HEK293 (cell line): Measurements from ENCODE around the gene ITPA.

Experiments used
- BCL11B ChIP-seq: fragments of 450-650 bp; formaldehyde crosslinking; IDR thresholded peaks from 2 replicates; pipeline ENCODE4 v1.5.1; 2016; ENCODE audit warnings: low read depth, missing biosample characterization, missing genetic modification characterization
- GLIS2 ChIP-seq: fragments of 450-650 bp; formaldehyde crosslinking; IDR thresholded peaks from 2 replicates; pipeline ENCODE4 v1.5.1; 2016; ENCODE audit warnings: missing biosample characterization, missing genetic modification characterization
- IKZF3 ChIP-seq: fragments of 450-650 bp; IDR thresholded peaks from 2 replicates; pipeline ENCODE4 v1.5.0; 2018; ENCODE audit warnings: missing biosample characterization, mild to moderate bottlenecking, missing genetic modification characterization, moderate library complexity
- KLF16 ChIP-seq: fragments of 450-650 bp; formaldehyde crosslinking; IDR thresholded peaks from 2 replicates; pipeline ENCODE4 v1.5.1; 2017; ENCODE audit warnings: missing biosample characterization, missing genetic modification characterization
- MYNN ChIP-seq: fragments of 450-650 bp; formaldehyde crosslinking; IDR thresholded peaks from 2 replicates; pipeline ENCODE4 v1.5.1; 2016; ENCODE audit warnings: missing biosample characterization, missing genetic modification characterization, borderline replicate concordance
- SP2 ChIP-seq: fragments of 450-650 bp; formaldehyde crosslinking; IDR thresholded peaks from 2 replicates; pipeline ENCODE4 v1.5.1; 2016; ENCODE audit warnings: missing biosample characterization, missing genetic modification characterization
- TCF7L2 ChIP-seq: IDR thresholded peaks from 2 replicates; pipeline ENCODE4 v1.6.1; 2011; ENCODE audit warnings: low read depth, mild to moderate bottlenecking, inconsistent platforms, low read length, moderate library complexity, borderline replicate concordance
- ZBTB1 ChIP-seq: fragments of 450-650 bp; formaldehyde crosslinking; IDR thresholded peaks from 2 replicates; pipeline ENCODE4 v1.5.1; 2016; ENCODE audit warnings: missing biosample characterization, missing genetic modification characterization
- ZBTB17 ChIP-seq: fragments of 450-650 bp; formaldehyde crosslinking; IDR thresholded peaks from 2 replicates; pipeline ENCODE4 v1.5.1; 2016; ENCODE audit warnings: missing biosample characterization, missing genetic modification characterization
- ZBTB20 ChIP-seq: fragments of 450-650 bp; formaldehyde crosslinking; IDR thresholded peaks from 2 replicates; pipeline ENCODE4 v1.5.1; 2016; ENCODE audit warnings: missing biosample characterization, missing genetic modification characterization
- ZEB2 ChIP-seq: fragments of 450-650 bp; formaldehyde crosslinking; IDR thresholded peaks from 2 replicates; pipeline ENCODE4 v1.5.1; 2016; ENCODE audit warnings: missing biosample characterization, missing genetic modification characterization
- ZFP69B ChIP-seq: fragments of 450-650 bp; formaldehyde crosslinking; IDR thresholded peaks from 2 replicates; pipeline ENCODE4 v1.5.1; 2016; ENCODE audit warnings: missing biosample characterization, missing genetic modification characterization
- ZNF155 ChIP-seq: fragments of 450-650 bp; formaldehyde crosslinking; IDR thresholded peaks from 2 replicates; pipeline ENCODE4 v1.5.1; 2016; ENCODE audit warnings: missing biosample characterization, missing genetic modification characterization
- ZNF157 ChIP-seq: fragments of 450-650 bp; formaldehyde crosslinking; IDR thresholded peaks from 2 replicates; pipeline ENCODE4 v1.5.1; 2016; ENCODE audit warnings: missing biosample characterization, missing genetic modification characterization
- ZNF174 ChIP-seq: fragments of 450-650 bp; formaldehyde crosslinking; IDR thresholded peaks from 2 replicates; pipeline ENCODE4 v1.5.0; 2017; ENCODE audit warnings: missing biosample characterization, mild to moderate bottlenecking, missing genetic modification characterization
- ZNF23 ChIP-seq: fragments of 450-650 bp; formaldehyde crosslinking; IDR thresholded peaks from 2 replicates; pipeline ENCODE4 v1.5.1; 2016; ENCODE audit warnings: missing biosample characterization, missing genetic modification characterization, borderline replicate concordance
- ZNF239 ChIP-seq: fragments of 450-650 bp; formaldehyde crosslinking; IDR thresholded peaks from 2 replicates; pipeline ENCODE4 v1.5.1; 2016; ENCODE audit warnings: missing biosample characterization, missing genetic modification characterization
- ZNF391 ChIP-seq: fragments of 450-650 bp; formaldehyde crosslinking; IDR thresholded peaks from 2 replicates; pipeline ENCODE4 v1.5.1; 2016; ENCODE audit warnings: low read depth, missing biosample characterization, missing genetic modification characterization, borderline replicate concordance
- ZNF433 ChIP-seq: fragments of 450-650 bp; formaldehyde crosslinking; IDR thresholded peaks from 2 replicates; pipeline ENCODE4 v1.5.1; 2016; ENCODE audit warnings: missing biosample characterization, missing genetic modification characterization, low read depth
- ZNF529 ChIP-seq: fragments of 450-650 bp; formaldehyde crosslinking; IDR thresholded peaks from 2 replicates; pipeline ENCODE4 v1.5.1; 2017; ENCODE audit warnings: missing genetic modification characterization, missing biosample characterization; ENCODE audit not compliant: insufficient replicate concordance
- ZNF555 ChIP-seq: fragments of 450-650 bp; formaldehyde crosslinking; conservative IDR thresholded peaks from 2 replicates; pipeline ENCODE4 v1.5.1; 2017; ENCODE audit warnings: missing biosample characterization, mild to moderate bottlenecking, missing genetic modification characterization, inconsistent platforms
- ZNF585B ChIP-seq: fragments of 450-650 bp; formaldehyde crosslinking; IDR thresholded peaks from 2 replicates; pipeline ENCODE4 v1.5.1; 2016; ENCODE audit warnings: missing biosample characterization, missing genetic modification characterization
- ZNF670 ChIP-seq: fragments of 450-650 bp; formaldehyde crosslinking; IDR thresholded peaks from 2 replicates; pipeline ENCODE4 v1.5.1; 2016; ENCODE audit warnings: missing biosample characterization, missing genetic modification characterization, low read depth
- ZNF677 ChIP-seq: fragments of 450-650 bp; IDR thresholded peaks from 2 replicates; pipeline ENCODE4 v1.5.0; 2018; ENCODE audit warnings: missing biosample characterization, mild to moderate bottlenecking, missing genetic modification characterization, moderate library complexity
- ZNF792 ChIP-seq: fragments of 450-650 bp; formaldehyde crosslinking; IDR thresholded peaks from 2 replicates; pipeline ENCODE4 v1.5.1; 2016; ENCODE audit warnings: missing biosample characterization, missing genetic modification characterization
- ZSCAN16 ChIP-seq: fragments of 450-650 bp; formaldehyde crosslinking; IDR thresholded peaks from 2 replicates; pipeline ENCODE4 v1.5.1; 2016; ENCODE audit warnings: missing biosample characterization, missing genetic modification characterization
- TF ChIP-seq, protein P1 (sequence below): fragments of 450-650 bp; formaldehyde crosslinking; IDR thresholded peaks from 2 replicates; pipeline ENCODE4 v1.5.1; 2016; ENCODE audit warnings: missing biosample characterization, missing genetic modification characterization, low read depth
- TF ChIP-seq, protein P2 (sequence below): sonication (generic); formaldehyde crosslinking; IDR thresholded peaks from 2 replicates; pipeline ENCODE4 v1.8.1; 2022; ENCODE audit warnings: mild to moderate bottlenecking, moderate library complexity, missing genetic modification reagents
- TF ChIP-seq, protein P3 (sequence below): fragments of 450-650 bp; formaldehyde crosslinking; IDR thresholded peaks from 2 replicates; pipeline ENCODE4 v1.5.1; 2016; ENCODE audit warnings: missing biosample characterization, missing genetic modification characterization
- TF ChIP-seq, protein P4 (sequence below): fragments of 450-650 bp; formaldehyde crosslinking; IDR thresholded peaks from 2 replicates; pipeline ENCODE4 v1.5.1; 2017; ENCODE audit warnings: missing biosample characterization, missing genetic modification characterization
- TF ChIP-seq, protein P5 (sequence below): fragments of 450-650 bp; formaldehyde crosslinking; IDR thresholded peaks from 2 replicates; pipeline ENCODE4 v1.5.1; 2017; ENCODE audit warnings: missing biosample characterization, missing genetic modification characterization
- TF ChIP-seq, protein P6 (sequence below): fragments of 450-650 bp; formaldehyde crosslinking; IDR thresholded peaks from 2 replicates; pipeline ENCODE4 v1.5.1; 2016; ENCODE audit warnings: missing biosample characterization, missing genetic modification characterization

ITPA gene

DNA sequence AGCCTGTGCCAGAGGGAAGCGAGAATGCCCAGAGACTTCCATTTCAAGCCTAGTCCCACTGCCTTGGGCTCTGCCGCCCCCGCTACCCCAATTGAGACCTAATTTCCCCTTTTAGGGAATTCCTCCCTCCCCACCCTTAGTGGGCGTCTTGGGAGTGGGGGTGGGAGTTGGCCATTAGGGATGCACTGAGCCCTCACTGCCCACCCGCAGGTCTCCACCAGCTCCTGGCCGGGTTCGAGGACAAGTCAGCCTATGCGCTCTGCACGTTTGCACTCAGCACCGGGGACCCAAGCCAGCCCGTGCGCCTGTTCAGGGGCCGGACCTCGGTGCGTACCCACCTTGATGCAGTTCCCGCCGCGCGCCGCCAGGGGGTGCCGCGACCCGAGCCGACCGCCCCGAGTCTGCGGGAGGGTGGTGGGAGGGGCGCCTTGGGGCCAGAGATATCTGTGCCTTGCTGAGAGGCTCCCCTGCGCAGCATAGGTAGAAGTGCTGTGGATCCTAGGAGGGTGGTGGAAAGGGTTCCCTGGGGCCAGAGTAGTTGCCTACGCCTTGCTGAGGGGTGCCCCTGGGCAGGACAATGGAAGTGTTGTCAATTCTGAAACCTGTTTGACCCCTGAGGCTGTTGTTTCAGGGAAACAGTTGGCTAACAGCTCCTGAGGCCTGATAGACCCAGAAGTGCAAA, 9.2 kb downstream of the ITPA start (continued):
- TF ChIP-seq, protein P1, sequence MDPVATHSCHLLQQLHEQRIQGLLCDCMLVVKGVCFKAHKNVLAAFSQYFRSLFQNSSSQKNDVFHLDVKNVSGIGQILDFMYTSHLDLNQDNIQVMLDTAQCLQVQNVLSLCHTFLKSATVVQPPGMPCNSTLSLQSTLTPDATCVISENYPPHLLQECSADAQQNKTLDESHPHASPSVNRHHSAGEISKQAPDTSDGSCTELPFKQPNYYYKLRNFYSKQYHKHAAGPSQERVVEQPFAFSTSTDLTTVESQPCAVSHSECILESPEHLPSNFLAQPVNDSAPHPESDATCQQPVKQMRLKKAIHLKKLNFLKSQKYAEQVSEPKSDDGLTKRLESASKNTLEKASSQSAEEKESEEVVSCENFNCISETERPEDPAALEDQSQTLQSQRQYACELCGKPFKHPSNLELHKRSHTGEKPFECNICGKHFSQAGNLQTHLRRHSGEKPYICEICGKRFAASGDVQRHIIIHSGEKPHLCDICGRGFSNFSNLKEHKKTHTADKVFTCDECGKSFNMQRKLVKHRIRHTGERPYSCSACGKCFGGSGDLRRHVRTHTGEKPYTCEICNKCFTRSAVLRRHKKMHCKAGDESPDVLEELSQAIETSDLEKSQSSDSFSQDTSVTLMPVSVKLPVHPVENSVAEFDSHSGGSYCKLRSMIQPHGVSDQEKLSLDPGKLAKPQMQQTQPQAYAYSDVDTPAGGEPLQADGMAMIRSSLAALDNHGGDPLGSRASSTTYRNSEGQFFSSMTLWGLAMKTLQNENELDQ: no peak
- TF ChIP-seq ZNF433 (tag by site-specific recombination): no peak
- no peak for TF ChIP-seq ZNF792 (tag by site-specific recombination)
- TF ChIP-seq, protein P2, sequence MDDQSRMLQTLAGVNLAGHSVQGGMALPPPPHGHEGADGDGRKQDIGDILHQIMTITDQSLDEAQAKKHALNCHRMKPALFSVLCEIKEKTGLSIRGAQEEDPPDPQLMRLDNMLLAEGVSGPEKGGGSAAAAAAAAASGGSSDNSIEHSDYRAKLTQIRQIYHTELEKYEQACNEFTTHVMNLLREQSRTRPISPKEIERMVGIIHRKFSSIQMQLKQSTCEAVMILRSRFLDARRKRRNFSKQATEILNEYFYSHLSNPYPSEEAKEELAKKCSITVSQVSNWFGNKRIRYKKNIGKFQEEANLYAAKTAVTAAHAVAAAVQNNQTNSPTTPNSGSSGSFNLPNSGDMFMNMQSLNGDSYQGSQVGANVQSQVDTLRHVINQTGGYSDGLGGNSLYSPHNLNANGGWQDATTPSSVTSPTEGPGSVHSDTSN (CRISPR knock-in tag): peak; percentile 68; the same call in 1 of the 2 replicates
- TF ChIP-seq ZBTB1 (tag by site-specific recombination): no peak
- TF ChIP-seq, protein P3, sequence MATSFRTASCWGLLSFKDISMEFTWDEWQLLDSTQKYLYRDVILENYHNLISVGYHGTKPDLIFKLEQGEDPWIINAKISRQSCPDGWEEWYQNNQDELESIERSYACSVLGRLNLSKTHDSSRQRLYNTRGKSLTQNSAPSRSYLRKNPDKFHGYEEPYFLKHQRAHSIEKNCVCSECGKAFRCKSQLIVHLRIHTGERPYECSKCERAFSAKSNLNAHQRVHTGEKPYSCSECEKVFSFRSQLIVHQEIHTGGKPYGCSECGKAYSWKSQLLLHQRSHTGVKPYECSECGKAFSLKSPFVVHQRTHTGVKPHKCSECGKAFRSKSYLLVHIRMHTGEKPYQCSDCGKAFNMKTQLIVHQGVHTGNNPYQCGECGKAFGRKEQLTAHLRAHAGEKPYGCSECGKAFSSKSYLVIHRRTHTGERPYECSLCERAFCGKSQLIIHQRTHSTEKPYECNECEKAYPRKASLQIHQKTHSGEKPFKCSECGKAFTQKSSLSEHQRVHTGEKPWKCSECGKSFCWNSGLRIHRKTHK (tag by site-specific recombination): no peak
- no peak for TF ChIP-seq ZNF555 (tag by site-specific recombination)
- no peak for TF ChIP-seq ZSCAN16 (tag by site-specific recombination)
- no peak for TF ChIP-seq ZNF239 (tag by site-specific recombination)
- no peak for TF ChIP-seq MYNN (tag by site-specific recombination)
- TF ChIP-seq, protein P4, sequence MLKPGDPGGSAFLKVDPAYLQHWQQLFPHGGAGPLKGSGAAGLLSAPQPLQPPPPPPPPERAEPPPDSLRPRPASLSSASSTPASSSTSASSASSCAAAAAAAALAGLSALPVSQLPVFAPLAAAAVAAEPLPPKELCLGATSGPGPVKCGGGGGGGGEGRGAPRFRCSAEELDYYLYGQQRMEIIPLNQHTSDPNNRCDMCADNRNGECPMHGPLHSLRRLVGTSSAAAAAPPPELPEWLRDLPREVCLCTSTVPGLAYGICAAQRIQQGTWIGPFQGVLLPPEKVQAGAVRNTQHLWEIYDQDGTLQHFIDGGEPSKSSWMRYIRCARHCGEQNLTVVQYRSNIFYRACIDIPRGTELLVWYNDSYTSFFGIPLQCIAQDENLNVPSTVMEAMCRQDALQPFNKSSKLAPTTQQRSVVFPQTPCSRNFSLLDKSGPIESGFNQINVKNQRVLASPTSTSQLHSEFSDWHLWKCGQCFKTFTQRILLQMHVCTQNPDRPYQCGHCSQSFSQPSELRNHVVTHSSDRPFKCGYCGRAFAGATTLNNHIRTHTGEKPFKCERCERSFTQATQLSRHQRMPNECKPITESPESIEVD (tag by site-specific recombination): no peak
- no peak for TF ChIP-seq IKZF3 (tag by site-specific recombination)
- no peak for TF ChIP-seq ZNF155 (tag by site-specific recombination)
- TF ChIP-seq BCL11B: no peak
- TF ChIP-seq KLF16 (tag by site-specific recombination): no peak
- TF ChIP-seq ZNF670 (tag by site-specific recombination): no peak
- no peak for TF ChIP-seq SP2 (tag by site-specific recombination)
- TF ChIP-seq ZBTB17 (tag by site-specific recombination): no peak
- no peak for TF ChIP-seq ZNF585B
- no peak for TF ChIP-seq ZNF391 (tag by site-specific recombination)
- TF ChIP-seq GLIS2: peak; percentile 87
- 0 out of 2 replicates have a peak, but pooled peaks have one; percentile 35 for TF ChIP-seq ZEB2 (tag by site-specific recombination)
- TF ChIP-seq ZNF23 (tag by site-specific recombination): no peak
- peak; percentile 27; the same call in 1 of the 2 replicates for TF ChIP-seq ZBTB20
- TF ChIP-seq, protein P5, sequence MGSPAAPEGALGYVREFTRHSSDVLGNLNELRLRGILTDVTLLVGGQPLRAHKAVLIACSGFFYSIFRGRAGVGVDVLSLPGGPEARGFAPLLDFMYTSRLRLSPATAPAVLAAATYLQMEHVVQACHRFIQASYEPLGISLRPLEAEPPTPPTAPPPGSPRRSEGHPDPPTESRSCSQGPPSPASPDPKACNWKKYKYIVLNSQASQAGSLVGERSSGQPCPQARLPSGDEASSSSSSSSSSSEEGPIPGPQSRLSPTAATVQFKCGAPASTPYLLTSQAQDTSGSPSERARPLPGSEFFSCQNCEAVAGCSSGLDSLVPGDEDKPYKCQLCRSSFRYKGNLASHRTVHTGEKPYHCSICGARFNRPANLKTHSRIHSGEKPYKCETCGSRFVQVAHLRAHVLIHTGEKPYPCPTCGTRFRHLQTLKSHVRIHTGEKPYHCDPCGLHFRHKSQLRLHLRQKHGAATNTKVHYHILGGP (tag by site-specific recombination): no peak
- no peak for TF ChIP-seq ZNF174 (tag by site-specific recombination)
- TF ChIP-seq ZFP69B: no peak
- no peak for TF ChIP-seq ZNF529 (tag by site-specific recombination)
- no peak for TF ChIP-seq ZNF677 (tag by site-specific recombination)
- TF ChIP-seq, protein P6, sequence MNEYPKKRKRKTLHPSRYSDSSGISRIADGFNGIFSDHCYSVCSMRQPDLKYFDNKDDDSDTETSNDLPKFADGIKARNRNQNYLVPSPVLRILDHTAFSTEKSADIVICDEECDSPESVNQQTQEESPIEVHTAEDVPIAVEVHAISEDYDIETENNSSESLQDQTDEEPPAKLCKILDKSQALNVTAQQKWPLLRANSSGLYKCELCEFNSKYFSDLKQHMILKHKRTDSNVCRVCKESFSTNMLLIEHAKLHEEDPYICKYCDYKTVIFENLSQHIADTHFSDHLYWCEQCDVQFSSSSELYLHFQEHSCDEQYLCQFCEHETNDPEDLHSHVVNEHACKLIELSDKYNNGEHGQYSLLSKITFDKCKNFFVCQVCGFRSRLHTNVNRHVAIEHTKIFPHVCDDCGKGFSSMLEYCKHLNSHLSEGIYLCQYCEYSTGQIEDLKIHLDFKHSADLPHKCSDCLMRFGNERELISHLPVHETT (tag by site-specific recombination): no peak
- TF ChIP-seq ZNF157: no peak
- no peak for TF ChIP-seq TCF7L2
